Measurements from ENCODE around the gene MTERF4.

MTERF4 gene

DNA sequence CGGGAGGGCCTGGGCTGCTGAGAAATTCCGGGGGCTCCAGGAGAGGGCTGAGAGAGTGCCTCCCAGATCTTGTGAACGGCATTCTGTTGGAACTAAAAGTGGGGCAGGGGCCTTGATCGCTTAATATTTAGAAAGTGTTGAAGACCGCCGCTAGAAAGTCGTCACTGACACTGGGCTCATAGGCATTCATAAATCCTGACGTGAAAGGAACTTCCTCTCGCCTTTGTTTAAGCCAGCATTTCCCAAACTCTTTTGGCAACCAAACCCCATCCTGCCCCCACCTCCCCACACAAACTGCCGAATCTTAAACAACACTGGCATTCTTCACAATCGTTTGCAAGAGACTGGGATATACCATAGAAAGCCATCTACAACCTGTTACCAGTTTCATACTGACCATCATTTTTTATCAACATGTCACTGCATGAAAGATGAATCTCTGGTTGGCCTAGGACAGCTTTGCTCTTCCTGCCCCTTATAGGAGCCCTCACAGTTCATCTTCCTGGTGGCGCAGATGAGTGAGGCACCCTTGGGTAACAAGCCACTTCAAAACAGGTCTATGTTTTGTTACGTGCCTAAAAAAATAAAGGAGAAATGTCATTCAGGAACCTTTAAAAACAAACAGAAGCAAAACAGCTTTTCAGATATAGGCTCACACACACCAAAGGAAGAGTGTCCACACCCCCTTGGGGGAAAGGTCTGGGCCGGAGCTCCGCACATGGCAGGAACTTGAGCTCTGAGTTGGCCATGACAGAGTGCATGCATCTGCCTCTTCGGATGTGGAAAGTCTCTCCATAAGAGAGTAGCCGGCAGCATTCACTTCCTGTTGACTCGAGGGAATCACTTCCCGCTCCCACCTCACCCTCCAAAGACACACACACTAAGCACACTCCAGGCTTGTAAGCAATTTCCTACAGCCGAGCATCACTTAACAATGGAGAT, 13.0 kb downstream of the MTERF4 start:
- DNase-seq (ENCODE audit: low read depth in 2 of 2), result no peak

DNA sequence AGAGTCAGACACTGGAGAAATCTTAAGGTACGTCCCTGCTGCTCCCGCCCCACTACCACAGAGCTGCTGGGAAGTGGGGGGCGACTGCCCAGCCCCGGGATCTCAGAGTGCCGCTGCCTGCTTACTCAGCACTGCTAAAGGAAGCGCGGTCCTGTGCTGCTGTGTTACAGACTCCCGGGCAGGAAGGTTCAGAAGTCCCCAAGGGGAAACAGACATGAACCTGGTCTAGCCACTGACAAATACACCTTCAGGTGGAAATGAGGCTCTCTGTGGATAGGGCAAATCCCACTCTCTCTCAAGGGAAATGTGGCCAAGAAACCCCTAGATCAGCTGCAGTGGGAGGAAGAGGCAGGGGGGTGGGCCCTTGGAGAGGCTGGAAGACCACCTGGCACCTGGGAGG, 13.7 kb downstream of the MTERF4 start:
- no peak for DNase-seq (ENCODE audit: low read depth in 2 of 2)

DNA sequence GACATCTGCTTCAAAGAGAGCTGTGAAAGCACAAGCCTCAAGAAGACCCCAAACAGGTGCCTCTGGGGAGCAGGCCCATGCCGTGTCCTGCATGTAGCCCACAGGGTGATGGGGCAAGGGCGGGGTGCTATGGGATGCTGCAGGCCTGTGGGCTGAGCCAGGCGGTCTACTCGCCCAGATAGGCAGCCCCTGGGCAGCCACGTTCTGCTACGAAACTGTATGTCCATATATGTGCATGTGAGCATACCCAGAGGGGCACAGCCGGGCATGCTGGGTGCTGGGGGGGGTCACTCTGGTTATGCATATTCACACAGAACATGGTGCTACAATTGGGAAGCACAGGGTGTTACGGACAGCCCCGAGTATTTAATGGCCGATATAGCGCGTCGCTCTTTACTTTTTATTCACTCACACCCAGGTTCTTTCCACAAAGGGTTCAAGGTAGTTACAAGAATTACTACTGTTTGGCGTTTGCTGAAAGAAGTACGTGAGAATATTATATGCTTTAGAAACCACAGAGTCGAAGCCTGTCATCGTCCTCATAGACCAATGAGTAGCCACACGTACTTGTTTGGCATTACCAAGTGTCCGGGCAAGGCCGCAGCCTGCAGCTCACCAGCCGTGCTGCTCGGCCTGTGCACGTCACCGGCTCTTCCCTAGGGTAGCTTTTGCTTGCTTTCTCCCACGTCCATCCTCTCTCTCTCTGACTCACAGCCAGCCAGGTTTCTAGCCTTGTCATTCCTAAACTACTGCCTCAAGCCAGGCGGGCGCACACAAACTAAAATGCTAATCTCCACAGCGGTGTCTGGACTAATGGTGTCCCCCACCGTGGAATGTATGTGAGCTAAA, 14.4 kb downstream of the MTERF4 start:
- DNase-seq (ENCODE audit: low read depth in 2 of 2), result no peak

GRCh38 chr2:241084856-241085444, 17.1 kb downstream of the MTERF4 start:
- DNase-seq (ENCODE audit: low read depth in 2 of 2), result no peak

DNA sequence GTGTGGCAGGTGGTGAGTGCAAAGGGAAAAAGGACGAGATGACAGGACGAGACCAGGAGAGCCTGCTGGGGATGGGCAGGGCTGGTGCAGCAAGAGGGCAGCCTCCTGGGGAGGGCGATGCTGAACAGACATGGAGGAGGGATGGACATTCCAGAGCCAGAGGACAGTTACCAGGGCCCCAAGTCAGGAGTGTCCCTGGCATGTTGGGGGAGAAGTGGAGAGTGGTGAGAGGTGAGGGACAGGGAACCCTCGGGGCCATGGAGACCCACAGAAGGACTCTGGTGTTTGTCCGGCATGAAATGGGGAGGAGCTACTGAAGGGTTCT, 19.0 kb downstream of the MTERF4 start:
- DNase-seq (ENCODE audit: low read depth in 2 of 2), result no peak

- DNase-seq (ENCODE audit: low read depth in 2 of 2), result no peak
Measured at GRCh38 chr2:241082341-241083090, 19.6 kb downstream of the MTERF4 start.

GRCh38 chr2:241081643-241082340, 20.3 kb downstream of the MTERF4 start:
- no peak for DNase-seq (ENCODE audit: low read depth in 2 of 2)

DNA sequence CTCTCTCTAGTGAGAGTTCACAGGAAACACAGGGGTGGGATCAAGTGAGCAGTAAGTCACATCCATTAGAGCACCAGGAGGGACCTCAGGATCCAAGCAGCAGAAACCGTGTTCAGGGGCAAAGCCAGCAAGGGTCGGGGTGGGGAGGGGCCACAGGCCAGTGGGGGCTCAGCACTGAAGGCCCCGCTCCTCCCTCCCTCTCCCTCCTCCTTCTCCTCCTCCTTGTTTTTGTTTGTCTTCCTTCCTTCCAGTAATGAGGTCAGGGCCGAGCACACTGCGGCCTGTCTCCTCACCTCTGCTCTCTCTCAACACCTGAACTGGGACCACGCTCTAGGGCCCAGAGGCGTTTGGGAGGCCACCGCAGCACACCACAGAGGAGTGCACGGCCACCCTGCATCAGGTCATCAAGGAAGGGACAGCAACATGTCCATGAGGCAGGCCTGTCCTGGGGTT, 20.9 kb downstream of the MTERF4 start:
- no peak for DNase-seq (ENCODE audit: low read depth in 2 of 2)

- DNase-seq (ENCODE audit: low read depth in 2 of 2), result no peak
Measured at GRCh38 chr2:241080405-241081189, 21.5 kb downstream of the MTERF4 start.

- no peak for DNase-seq (ENCODE audit: low read depth in 2 of 2)
Measured at GRCh38 chr2:241074901-241075540, 27.1 kb downstream of the MTERF4 start.

DNA sequence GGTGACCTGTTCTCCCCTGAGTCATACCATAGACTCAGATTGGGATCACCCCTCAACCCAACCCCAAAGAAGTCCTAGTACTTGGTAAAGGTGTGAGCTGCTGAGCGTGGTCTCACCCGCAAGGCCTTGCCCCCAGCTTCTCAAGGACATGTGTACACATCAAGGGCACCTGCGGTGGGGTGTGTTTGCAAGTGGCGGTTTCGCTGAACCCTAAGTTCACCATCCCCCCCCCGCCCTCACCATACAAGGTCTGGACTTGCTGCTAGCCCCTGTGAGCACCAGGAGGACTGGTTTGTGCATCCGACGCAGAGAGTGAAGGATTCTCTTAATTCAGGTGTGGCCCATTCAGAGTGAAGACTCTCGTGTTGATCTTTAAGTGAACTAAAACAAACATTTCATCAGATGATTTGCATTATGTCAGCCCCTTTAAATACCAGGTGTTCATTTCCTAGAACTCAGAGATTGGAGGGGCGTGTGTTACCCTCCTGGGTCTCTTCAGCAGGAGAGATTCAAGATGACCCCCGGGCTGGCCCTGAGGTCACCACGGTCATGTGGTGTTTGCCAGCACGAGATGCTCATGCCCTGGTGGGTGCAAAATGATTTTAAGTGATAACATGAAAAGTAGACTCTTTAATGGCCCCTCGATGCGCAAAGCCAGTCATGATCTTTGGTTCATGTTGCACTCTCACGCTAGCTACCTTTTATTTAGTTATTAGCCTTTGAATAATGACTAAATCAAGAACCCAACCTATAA, 27.8 kb downstream of the MTERF4 start:
- no peak for DNase-seq (ENCODE audit: low read depth in 2 of 2)

GRCh38 chr2:241073166-241074064, 28.7 kb downstream of the MTERF4 start:
- no peak for DNase-seq (ENCODE audit: low read depth in 2 of 2)

GRCh38 chr2:241072553-241073165, 29.4 kb downstream of the MTERF4 start:
- no peak for DNase-seq (ENCODE audit: low read depth in 2 of 2)

DNA sequence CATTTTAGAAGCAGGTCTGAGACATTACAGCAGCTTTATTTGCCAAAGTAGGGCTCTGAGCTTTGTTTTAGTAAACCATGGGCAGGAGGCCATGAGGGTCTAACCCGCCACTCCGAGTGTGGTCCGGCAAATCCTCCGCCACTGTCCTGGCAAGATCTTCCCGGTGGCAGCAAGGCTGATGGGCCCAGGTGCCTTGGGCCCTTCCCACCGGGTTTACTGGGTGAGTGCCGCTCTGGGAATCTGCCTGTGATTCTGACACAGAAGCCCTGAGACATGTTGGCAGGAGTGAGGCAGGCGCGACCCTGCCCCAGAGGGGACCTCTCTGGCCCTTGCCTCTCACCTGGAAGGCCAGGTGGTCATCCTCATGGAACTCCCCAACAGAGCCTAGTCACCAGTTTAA, 29.9 kb downstream of the MTERF4 start:
- no peak for DNase-seq (ENCODE audit: low read depth in 2 of 2)

GRCh38 chr2:241071677-241072111, 30.4 kb downstream of the MTERF4 start:
- no peak for DNase-seq (ENCODE audit: low read depth in 2 of 2)

- DNase-seq (ENCODE audit: low read depth in 2 of 2), result no peak
Measured at GRCh38 chr2:241070811-241071676, 31.0 kb downstream of the MTERF4 start.

Measured in stimulated activated CD4-positive, alpha-beta T cell treated with anti-CD3 and anti-CD28 coated beads, Interleukin-12 subunit alpha, Interleukin-12 subunit beta, amount 100 ng/mL, for 24 hours (primary cell).